ENCODE data around the gene ITGAL. TPM values are rescaled to one million over a fixed set of nuclear protein-coding genes. Genes with fewer than 3 reads are reported as not detected.
A peak's percentile ranks its signal among the peaks of the same experiment; 100 is the strongest.

The ITGAL gene
- total and polyA plus RNA-seq, 2 of the 13 experiments (the other 11 are each of a cell fraction or from before 2014, with no cell fraction given), result 0.86 to 1.2 TPM

DNA sequence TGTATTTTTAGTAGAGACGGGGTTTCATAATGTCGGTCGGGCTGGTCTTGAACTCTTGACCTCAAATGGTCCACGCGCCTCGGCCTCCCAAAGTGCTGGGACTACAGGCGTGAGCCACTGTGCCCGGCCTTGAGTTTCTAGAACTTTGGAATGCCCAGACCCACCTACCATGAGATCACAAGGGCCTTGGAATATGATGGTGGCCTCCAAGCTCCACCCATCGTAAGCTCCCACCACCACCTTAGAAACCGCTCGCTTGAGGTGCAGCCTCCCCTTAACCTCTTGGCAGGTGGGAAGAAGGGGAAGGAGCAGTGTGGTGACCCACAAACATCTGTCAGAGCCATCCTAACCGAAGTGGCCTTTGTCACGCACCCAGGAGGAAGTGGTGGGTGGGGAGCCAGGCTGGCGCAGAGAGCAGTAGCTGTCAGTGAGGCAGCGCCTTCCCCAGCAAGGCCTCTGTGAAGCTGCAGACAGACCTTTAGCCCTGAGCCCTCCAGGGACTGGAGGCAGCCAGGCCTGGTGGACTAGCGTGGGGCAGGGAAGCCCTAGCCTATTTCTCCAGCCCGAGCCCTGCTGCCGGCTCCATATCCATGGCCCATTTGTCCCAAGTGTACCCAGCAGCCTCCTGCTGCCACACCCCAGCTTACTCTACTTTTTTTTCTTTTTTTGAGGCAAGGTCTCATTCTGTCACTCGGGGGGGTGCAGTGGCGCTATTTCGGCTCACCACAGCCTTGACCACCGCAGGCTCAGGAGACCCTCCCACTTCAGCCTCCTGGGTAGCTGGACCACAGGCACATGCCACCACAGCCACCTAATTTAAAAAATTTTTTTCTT is 13.8 kb upstream of the ITGAL start (continued):
- TF ChIP-seq, protein P1, sequence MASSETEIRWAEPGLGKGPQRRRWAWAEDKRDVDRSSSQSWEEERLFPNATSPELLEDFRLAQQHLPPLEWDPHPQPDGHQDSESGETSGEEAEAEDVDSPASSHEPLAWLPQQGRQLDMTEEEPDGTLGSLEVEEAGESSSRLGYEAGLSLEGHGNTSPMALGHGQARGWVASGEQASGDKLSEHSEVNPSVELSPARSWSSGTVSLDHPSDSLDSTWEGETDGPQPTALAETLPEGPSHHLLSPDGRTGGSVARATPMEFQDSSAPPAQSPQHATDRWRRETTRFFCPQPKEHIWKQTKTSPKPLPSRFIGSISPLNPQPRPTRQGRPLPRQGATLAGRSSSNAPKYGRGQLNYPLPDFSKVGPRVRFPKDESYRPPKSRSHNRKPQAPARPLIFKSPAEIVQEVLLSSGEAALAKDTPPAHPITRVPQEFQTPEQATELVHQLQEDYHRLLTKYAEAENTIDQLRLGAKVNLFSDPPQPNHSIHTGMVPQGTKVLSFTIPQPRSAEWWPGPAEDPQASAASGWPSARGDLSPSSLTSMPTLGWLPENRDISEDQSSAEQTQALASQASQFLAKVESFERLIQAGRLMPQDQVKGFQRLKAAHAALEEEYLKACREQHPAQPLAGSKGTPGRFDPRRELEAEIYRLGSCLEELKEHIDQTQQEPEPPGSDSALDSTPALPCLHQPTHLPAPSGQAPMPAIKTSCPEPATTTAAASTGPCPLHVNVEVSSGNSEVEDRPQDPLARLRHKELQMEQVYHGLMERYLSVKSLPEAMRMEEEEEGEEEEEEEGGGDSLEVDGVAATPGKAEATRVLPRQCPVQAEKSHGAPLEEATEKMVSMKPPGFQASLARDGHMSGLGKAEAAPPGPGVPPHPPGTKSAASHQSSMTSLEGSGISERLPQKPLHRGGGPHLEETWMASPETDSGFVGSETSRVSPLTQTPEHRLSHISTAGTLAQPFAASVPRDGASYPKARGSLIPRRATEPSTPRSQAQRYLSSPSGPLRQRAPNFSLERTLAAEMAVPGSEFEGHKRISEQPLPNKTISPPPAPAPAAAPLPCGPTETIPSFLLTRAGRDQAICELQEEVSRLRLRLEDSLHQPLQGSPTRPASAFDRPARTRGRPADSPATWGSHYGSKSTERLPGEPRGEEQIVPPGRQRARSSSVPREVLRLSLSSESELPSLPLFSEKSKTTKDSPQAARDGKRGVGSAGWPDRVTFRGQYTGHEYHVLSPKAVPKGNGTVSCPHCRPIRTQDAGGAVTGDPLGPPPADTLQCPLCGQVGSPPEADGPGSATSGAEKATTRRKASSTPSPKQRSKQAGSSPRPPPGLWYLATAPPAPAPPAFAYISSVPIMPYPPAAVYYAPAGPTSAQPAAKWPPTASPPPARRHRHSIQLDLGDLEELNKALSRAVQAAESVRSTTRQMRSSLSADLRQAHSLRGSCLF (CRISPR knock-in tag; IDR thresholded peaks at IDR 0.05; ENCODE audit: borderline replicate concordance), result no peak
- TF ChIP-seq, protein P2, sequence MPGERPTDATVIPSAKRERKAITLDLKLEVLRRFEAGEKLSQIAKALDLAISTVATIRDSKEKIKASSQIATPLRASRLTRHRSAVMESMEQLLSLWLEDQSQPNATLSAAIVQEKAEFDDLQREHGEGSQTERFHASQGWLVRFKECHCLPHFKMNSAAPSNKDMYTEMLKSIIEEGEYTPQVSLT (CRISPR knock-in tag; IDR thresholded peaks at IDR 0.05; ENCODE audit: borderline replicate concordance, low read depth), result no peak
- no peak for TF ChIP-seq ZNF720 (CRISPR knock-in tag; IDR thresholded peaks at IDR 0.05)
- TF ChIP-seq, protein P3, sequence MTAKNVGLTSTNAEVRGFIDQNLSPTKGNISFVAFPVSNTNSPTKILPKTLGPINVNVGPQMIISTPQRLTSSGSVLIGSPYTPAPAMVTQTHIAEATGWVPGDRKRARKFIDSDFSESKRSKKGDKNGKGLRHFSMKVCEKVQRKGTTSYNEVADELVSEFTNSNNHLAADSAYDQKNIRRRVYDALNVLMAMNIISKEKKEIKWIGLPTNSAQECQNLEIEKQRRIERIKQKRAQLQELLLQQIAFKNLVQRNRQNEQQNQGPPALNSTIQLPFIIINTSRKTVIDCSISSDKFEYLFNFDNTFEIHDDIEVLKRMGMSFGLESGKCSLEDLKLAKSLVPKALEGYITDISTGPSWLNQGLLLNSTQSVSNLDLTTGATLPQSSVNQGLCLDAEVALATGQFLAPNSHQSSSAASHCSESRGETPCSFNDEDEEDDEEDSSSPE (CRISPR knock-in tag; IDR thresholded peaks at IDR 0.05), result 0 out of 2 replicates have a peak, but pooled peaks have one; percentile 4
- no peak for TF ChIP-seq SIN3A (IDR thresholded peaks at IDR 0.05; ENCODE audit: borderline replicate concordance, low read depth, low read length)
- no peak for TF ChIP-seq DNMT1 (CRISPR knock-in tag; IDR thresholded peaks at IDR 0.05)
- TF ChIP-seq, protein P4, sequence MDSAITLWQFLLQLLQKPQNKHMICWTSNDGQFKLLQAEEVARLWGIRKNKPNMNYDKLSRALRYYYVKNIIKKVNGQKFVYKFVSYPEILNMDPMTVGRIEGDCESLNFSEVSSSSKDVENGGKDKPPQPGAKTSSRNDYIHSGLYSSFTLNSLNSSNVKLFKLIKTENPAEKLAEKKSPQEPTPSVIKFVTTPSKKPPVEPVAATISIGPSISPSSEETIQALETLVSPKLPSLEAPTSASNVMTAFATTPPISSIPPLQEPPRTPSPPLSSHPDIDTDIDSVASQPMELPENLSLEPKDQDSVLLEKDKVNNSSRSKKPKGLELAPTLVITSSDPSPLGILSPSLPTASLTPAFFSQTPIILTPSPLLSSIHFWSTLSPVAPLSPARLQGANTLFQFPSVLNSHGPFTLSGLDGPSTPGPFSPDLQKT (CRISPR knock-in tag; IDR thresholded peaks at IDR 0.05; ENCODE audit: borderline replicate concordance), result no peak
- no peak for TF ChIP-seq TP53 (CRISPR knock-in tag; conservative IDR thresholded peaks at IDR 0.05)
- TF ChIP-seq ZNF136 (CRISPR knock-in tag; IDR thresholded peaks at IDR 0.05; ENCODE audit: low read depth), result 0 out of 2 replicates have a peak, but pooled peaks have one; percentile 48
- no peak for TF ChIP-seq TCF7L2 (IDR thresholded peaks at IDR 0.05; ENCODE audit: low read depth, low read length)
- peak; percentile 94; the same call in 1 of the 2 replicates for TF ChIP-seq MZF1 (CRISPR knock-in tag; IDR thresholded peaks at IDR 0.05; ENCODE audit: borderline replicate concordance)
- TF ChIP-seq, protein P5, sequence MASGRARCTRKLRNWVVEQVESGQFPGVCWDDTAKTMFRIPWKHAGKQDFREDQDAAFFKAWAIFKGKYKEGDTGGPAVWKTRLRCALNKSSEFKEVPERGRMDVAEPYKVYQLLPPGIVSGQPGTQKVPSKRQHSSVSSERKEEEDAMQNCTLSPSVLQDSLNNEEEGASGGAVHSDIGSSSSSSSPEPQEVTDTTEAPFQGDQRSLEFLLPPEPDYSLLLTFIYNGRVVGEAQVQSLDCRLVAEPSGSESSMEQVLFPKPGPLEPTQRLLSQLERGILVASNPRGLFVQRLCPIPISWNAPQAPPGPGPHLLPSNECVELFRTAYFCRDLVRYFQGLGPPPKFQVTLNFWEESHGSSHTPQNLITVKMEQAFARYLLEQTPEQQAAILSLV (CRISPR knock-in tag; IDR thresholded peaks at IDR 0.05; ENCODE audit: borderline replicate concordance), result peak; percentile 80; the same call in 1 of the 2 replicates
- peak; percentile 40; the same call in 1 of the 2 replicates for TF ChIP-seq SP4 (CRISPR knock-in tag; IDR thresholded peaks at IDR 0.05)
- TF ChIP-seq ZNF138 (CRISPR knock-in tag; IDR thresholded peaks at IDR 0.05; ENCODE audit: low read depth), result no peak; the same call in 1 of the 2 replicates
